Transverse colon (tissue), 4 donors: Measurements from ENCODE around the gene CCL27. TPM values are rescaled to one million over a fixed set of nuclear protein-coding genes. Genes with fewer than 3 reads are reported as not detected.

Experiments used
- DNase-seq: peaks from one replicate; pipeline ENCODE4 v3.0.0-alpha.2; 2019
- H3K27ac ChIP-seq, 4 donors: fragments of 200-600 bp; sonication (generic); 2 replicates each; pipeline ENCODE4 v1.5.1; 2016 to 2018; ENCODE audit warnings: inconsistent platforms in 4 of 4
- H3K27me3 ChIP-seq: fragments of 200-600 bp; sonication (generic); 2 replicates; pipeline ENCODE4 v1.5.1; 2017; ENCODE audit warnings: inconsistent platforms
- H3K36me3 ChIP-seq, 4 donors: fragments of 200-600 bp; sonication (generic); 2 replicates each; pipeline ENCODE4 v1.5.1; 2017 to 2019; ENCODE audit warnings: inconsistent platforms in 4 of 4
- H3K4me1 ChIP-seq, 4 donors: fragments of 200-600 bp; sonication (generic); 2 replicates each; pipeline ENCODE4 v1.5.1; 2017 to 2020; ENCODE audit warnings: inconsistent platforms in 4 of 4
- H3K4me3 ChIP-seq, 4 donors: fragments of 200-600 bp; sonication (generic); 1 replicate in 1 of 4; 2 replicates in 3 of 4; pipeline versions ENCODE4 v1.5.1 to v1.6.1; 2017 to 2019; ENCODE audit warnings: inconsistent platforms in 4 of 4
- H3K9me3 ChIP-seq, 2 donors: fragments of 200-600 bp; sonication (generic); 2 replicates each; pipeline ENCODE4 v1.5.1; 2017 to 2019; ENCODE audit warnings: inconsistent platforms in 2 of 2
- EP300 ChIP-seq: sonication (generic); formaldehyde crosslinking; IDR thresholded peaks from one replicate; pipeline ENCODE4 v1.6.1; 2017; ENCODE audit warnings: antibody characterized with exemption, low read depth
- POLR2A ChIP-seq: fragments of 450-650 bp; IDR thresholded peaks from one replicate; pipeline ENCODE4 v1.6.1; 2016; ENCODE audit warnings: antibody characterized with exemption, mild to moderate bottlenecking, moderate library complexity
- POLR2AphosphoS5 ChIP-seq, 3 donors: sonication (generic); formaldehyde crosslinking; IDR thresholded peaks; one replicate each; pipeline ENCODE4 v1.6.1; 2016; ENCODE audit warnings: antibody characterized with exemption in 3 of 3
- WGBS, 2 donors: methylation state at CpG; one replicate each; pipeline ENCODE4 v1.1.5; 2018; ENCODE audit warnings: low coverage in 1 of 2; 5-methylcytosine and 5-hydroxymethylcytosine counted together
- in situ Hi-C, 4 donors: fragments of 200-750 bp; cut with MboI; loops; one replicate each; pipeline versions ENCODE4 v1.15.0 to v1.15.1; 2017; ENCODE audit warnings: low sequenced_read_pairs in 3 of 4, low pct_ligation_motif_present in 1 of 4, low pct_unique_long_range_greater_than_20kb in 1 of 4
- intact Hi-C: fragments of 100-400 bp; cut with DNase I; formaldehyde crosslinking; loops from one replicate; pipeline ENCODE4 v1.15.1; 2023; ENCODE audit warnings: low total_unique reads
- total RNA-seq, 4 donors: library from RNA; depleted of rRNA; stranded (reverse); fragments of >200 nt; gene quantifications; one replicate each; pipeline ENCODE4 v1.1.0, GENCODE V29; 2016
- TF ChIP-seq, protein P1 (sequence below), 5 experiments: fragments of 200-600 bp in 3 of 5; fragments of 450-650 bp in 2 of 5; sonication (generic) in 3 of 5; IDR thresholded peaks; 1 replicate in 2 of 5; 2 replicates in 3 of 5; pipeline ENCODE4 v1.5.1; 2016 to 2017; ENCODE audit warnings: antibody characterized with exemption in 5 of 5, inconsistent platforms in 3 of 5, mild to moderate bottlenecking in 2 of 5, moderate library complexity in 1 of 5

Gene CCL27
- total RNA-seq, 4 donors from 2014 or later, result not detected

DNA sequence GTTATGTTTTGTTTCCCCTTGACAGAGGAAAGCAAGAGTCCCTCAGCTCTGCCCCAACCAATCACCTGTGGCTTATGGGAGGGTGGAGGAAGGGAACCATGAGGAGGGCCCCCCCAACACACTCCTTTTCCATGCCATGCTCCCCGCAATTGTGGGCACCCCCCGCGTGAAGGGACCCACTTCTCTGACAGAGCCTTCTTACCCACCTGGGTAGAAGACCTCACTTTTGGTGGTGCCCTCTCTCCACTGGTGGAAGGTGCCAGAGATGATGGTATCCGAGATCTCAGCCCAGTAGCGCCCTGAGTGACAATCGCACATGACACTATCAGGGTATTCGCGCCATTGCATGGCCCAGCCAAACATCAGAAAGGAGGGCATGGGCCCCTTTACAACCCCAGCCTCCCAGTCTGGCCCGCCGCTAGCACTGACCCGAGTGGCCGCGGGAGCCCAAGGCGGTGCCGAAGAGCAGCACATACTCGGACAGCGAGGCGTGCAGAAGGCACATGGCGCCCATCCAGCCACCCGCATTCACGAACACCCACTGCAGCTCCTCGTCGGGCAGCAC, 25.6 kb downstream of the CCL27 start:
- TF ChIP-seq, protein P1, sequence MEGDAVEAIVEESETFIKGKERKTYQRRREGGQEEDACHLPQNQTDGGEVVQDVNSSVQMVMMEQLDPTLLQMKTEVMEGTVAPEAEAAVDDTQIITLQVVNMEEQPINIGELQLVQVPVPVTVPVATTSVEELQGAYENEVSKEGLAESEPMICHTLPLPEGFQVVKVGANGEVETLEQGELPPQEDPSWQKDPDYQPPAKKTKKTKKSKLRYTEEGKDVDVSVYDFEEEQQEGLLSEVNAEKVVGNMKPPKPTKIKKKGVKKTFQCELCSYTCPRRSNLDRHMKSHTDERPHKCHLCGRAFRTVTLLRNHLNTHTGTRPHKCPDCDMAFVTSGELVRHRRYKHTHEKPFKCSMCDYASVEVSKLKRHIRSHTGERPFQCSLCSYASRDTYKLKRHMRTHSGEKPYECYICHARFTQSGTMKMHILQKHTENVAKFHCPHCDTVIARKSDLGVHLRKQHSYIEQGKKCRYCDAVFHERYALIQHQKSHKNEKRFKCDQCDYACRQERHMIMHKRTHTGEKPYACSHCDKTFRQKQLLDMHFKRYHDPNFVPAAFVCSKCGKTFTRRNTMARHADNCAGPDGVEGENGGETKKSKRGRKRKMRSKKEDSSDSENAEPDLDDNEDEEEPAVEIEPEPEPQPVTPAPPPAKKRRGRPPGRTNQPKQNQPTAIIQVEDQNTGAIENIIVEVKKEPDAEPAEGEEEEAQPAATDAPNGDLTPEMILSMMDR (IDR thresholded peaks at IDR 0.05), result no peak
- TF ChIP-seq EP300 (no peak), POLR2A (no peak), POLR2AphosphoS5 (IDR thresholded peaks at IDR 0.05) (no peak)
- Histone ChIP-seq H3K36me3 (no peaks in the 10 kb centered on the region), H3K9me3 (no peaks in the 10 kb centered on the region), H3K27me3 (no peaks in the 10 kb centered on the region), H3K27ac (peak overlapping the region; percentile 84 to 89 (median 86)), H3K4me1 (peaks cover 7 to 29% (median 16%) of the 10 kb centered on the region in 4 donors), H3K4me3 (peak overlapping the region; percentile 44 to 65 (median 59))
- 2% methylated on average over 18 of the region's 23 CpGs; no CpG with 5 or more reads in 1 of the 2 donors for WGBS, 2 donors
- intact Hi-C loops, result no loop called here
- DNase-seq, result no peak
- in situ Hi-C loops, result no loop called here

DNA sequence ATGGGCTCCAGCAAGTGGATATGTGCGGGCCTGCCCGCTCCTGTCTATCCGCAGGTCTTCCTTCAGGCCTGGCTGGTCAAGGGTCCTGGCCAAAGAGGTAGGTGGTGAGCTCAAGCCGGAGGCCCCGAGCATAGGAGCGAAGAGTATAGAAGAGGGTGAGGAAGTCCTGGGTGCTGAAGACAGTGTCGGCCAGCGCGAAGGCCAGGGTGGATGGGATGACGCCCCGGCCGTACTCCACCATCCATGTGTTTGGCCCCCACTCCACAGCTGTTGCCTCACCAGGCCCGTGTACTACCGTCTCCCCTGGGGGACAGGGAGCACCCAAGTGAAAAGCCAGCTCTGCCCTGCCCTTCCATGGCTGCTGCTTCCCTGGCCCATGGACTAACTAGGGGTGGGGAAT, 26.9 kb downstream of the CCL27 start:
- peaks cover 3% of the 10 kb centered on the region for H3K27me3 ChIP-seq
- H3K9me3 ChIP-seq, result no peaks in the 10 kb centered on the region
- TF ChIP-seq, protein P1 (IDR thresholded peaks at IDR 0.05), result no peak
- TF ChIP-seq POLR2AphosphoS5 (IDR thresholded peaks at IDR 0.05) (no peak), EP300 (no peak), POLR2A (no peak)
- intact Hi-C loops, result no loop called here
- in situ Hi-C loops, result no loop called here
- no peak overlapping the region for H3K4me3 ChIP-seq
- 91% methylated on average over 14 of the region's 14 CpGs; no CpG with 5 or more reads in 1 of the 2 donors for WGBS, 2 donors
- no peak for DNase-seq
- peaks cover 7 to 32% (median 16%) of the 10 kb centered on the region in 4 donors for H3K4me1 ChIP-seq
- H3K27ac ChIP-seq, result no peak overlapping the region
- H3K36me3 ChIP-seq, result no peaks in the 10 kb centered on the region

DNA sequence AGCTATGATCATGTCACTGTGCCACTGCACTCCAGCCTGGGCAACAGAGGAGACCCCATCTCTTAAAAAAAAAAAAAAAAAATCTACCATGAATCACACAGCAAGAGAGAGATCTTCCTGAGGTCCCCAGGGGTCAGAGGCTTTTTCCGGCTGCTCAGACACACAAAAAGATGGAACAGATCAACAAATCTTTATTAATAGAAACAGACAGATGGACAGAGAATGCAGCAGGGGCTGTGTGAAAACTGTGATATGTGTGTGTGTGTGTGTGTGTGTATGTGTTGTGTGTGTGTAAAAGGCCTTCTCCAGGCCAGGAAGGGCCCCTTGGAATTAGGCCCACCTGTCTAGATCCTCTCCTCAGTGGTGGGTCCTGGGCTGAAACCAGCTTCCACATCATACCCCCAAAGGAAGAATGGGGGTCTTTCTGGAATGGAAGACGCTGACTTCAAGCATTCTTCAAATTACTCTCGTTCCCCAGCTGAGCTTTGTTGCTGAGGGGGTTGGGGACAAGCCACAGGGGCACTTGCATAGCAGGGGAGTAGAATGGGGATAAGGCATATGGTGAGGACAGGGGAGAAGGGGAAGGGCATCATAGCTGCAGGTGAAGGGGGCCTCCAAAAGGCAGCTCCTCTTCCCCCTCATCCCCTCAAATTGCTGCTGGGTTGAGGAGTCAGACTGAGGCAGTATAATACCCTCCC, 27.8 kb downstream of the CCL27 start:
- no peak for DNase-seq
- Histone ChIP-seq H3K27ac (no peak overlapping the region), H3K4me3 (no peak overlapping the region), H3K4me1 (peaks cover 7 to 34% (median 16%) of the 10 kb centered on the region in 4 donors), H3K27me3 (peaks cover 12% of the 10 kb centered on the region), H3K36me3 (no peaks in the 10 kb centered on the region), H3K9me3 (no peaks in the 10 kb centered on the region)
- intact Hi-C loops, result no loop called here
- in situ Hi-C loops, result no loop called here
- WGBS, 2 donors, result 75 to 100% methylated on average over 1 to 3 of the region's 3 CpGs
- TF ChIP-seq POLR2A (no peak), POLR2AphosphoS5 (IDR thresholded peaks at IDR 0.05) (no peak), EP300 (no peak)
- TF ChIP-seq, protein P1 (IDR thresholded peaks at IDR 0.05), result no peak

DNA sequence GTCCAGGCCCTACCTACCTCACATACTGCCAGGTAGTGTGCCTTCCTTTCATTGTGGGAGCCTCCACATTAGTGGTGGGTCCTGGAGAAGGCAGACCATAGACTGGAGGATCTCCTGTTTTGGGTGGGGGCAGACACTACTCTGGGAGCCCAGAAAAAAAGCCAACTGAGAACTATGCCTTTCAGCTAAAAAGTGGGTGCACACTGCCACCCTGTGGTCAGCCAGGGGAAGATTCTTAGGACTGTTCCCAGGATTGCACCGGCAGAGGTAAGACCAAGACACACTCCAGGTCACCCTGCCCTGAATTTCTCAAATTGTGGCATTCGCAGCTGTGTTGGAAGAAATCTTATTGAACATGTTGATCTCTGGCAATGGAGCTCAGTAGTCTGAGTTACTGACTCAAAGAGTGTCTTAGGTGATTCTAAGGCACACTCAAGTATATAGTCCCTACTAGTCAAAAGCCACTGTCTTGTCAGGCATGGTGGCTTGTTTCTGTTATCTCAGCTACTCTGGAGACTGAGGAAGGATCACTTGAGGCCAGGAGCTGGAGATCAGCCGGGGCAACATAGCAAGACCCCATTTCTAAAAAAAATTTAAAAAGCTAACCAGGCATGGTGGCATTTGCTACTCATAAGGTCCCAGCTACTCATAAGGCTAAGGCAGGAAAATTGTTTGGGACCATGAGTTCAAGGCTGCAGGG, 28.5 kb downstream of the CCL27 start:
- no peaks in the 10 kb centered on the region for H3K36me3 ChIP-seq
- no peak for TF ChIP-seq POLR2AphosphoS5 (IDR thresholded peaks at IDR 0.05)
- TF ChIP-seq, protein P1 (IDR thresholded peaks at IDR 0.05), result peak; percentile 77 to 89 (median 83)
- in situ Hi-C loops, result no loop called here
- H3K27me3 ChIP-seq, result peaks cover 19% of the 10 kb centered on the region
- H3K4me1 ChIP-seq, result peaks cover 9 to 39% (median 20%) of the 10 kb centered on the region in 4 donors
- no peak overlapping the region for H3K4me3 ChIP-seq
- intact Hi-C loops, result no loop called here
- no peak overlapping the region for H3K27ac ChIP-seq
- 23 to 67% methylated on average over 1 to 3 of the region's 3 CpGs for WGBS, 2 donors
- H3K9me3 ChIP-seq, result no peaks in the 10 kb centered on the region
- DNase-seq, result peak; percentile 66
